Stimulated activated CD4-positive, alpha-beta T cell treated with anti-CD3 and anti-CD28 coated beads, TNF-alpha, amount 100 ng/mL, for 1 hour (primary cell): ENCODE data around the gene CASP6.

ENCODE experiments used
- DNase-seq, 3 donors: peaks; one replicate each; pipeline ENCODE4 v3.0.0-alpha.2; 2020; ENCODE audit warnings: low read depth in 3 of 3, low spot score in 1 of 3

Gene CASP6

DNA sequence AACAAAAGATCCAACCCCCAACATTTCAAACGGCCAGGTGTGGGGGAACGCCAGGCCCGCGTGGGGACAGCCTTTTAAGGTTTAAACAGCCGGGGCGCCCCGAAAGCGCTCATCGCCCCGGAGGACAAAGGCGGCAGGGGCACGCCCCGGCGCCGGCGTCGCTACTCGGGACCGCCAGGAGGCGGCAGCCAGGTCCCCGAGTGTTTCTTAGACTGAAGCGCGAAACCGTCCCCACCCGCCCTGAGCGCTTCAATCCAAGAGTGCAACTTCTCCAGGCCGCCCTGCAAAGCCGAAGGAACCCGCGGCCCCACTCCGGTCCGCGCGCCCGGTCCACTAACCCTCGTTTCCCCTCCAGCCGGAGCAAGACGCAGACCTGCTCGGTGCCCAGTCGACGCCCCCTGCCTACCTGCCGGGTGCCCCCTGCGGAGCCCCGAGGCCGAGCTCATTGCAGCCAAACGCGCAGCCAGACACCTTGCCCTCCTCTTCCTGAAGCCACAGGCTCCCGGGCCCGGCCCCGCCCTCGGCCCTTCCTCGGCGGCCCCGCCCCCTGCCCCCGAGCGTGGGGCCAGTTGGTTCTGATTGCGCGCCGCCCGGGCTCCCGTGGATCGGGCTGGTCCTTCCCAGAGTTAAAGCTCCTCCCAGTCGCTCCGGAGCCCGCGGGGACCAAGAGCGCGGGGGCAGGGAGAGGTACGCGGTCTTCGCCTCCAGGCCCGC, at the start of gene CASP6:
TSS of gene CASP6 (minus strand) at position 496 of the 714 bp plus-strand sequence. CDS start at position 446, 50 bp downstream.
- DNase-seq, result peak; percentile 31 to 52 (median 46)

DNA sequence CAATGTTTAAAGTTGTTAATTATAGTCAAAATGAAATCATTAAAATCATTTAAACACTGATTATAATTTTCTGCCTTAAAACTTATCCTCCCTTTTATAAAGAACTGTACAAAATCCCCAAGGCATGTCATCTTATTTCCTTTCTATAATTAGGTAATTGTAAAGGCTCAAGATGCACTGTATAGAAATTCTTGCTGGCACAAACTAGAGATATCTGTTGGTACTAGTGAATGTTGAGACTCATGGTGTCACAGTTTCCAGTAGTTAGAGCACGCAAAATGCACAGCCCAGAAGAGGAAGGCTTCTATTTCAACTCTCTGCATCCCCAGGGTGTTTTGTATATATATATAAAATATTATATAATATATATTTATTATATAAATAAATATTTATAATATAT, 49.3 kb upstream of the CASP6 start:
- DNase-seq, result no peak

DNA sequence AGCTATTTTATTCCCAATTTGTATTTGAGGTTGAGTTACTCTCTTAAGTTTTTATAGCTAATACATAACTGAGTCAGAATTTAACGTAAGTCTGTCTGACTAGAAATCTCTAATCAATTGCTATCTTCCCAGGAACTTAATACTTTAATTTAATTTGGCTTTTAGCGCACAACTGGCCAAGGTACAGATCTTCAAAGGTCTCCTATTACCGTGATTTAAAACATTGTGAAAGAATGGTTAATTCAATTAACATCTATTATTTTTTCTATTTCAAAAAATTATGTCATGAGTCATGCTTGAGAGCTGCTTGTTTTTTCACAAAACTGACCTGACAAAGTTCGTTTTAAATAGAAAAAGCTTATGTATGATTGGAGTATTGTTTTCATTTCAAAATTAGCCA, 48.6 kb upstream of the CASP6 start:
- no peak for DNase-seq

DNA sequence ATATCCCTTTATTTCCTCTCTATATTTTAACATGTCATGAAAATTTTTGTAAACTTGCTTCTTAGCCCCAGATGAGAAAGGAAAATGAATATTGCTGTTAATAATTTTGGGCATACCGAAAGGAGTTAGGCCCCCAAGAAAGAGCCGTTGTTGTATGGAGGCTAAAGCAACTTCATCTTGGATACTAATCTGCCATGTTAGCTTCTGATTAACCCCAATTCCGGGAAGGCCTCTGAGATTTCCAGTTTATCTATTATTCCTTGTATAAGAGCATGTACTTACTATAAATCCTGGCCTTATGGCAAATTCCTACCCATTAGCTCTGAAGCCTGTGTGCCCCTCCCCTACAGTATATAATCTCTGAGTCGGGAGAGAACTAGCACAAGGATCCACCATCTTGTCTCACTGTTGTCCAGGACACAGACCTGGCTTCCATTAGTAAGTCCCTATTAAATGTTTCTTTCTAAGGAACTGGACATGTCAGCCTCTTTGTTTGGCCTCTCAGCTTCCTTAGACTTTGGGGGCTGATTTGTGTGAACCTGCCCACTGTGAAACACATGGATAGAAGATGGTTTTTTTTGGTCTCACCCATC, 47.5 kb upstream of the CASP6 start:
- DNase-seq, result no peak

DNA sequence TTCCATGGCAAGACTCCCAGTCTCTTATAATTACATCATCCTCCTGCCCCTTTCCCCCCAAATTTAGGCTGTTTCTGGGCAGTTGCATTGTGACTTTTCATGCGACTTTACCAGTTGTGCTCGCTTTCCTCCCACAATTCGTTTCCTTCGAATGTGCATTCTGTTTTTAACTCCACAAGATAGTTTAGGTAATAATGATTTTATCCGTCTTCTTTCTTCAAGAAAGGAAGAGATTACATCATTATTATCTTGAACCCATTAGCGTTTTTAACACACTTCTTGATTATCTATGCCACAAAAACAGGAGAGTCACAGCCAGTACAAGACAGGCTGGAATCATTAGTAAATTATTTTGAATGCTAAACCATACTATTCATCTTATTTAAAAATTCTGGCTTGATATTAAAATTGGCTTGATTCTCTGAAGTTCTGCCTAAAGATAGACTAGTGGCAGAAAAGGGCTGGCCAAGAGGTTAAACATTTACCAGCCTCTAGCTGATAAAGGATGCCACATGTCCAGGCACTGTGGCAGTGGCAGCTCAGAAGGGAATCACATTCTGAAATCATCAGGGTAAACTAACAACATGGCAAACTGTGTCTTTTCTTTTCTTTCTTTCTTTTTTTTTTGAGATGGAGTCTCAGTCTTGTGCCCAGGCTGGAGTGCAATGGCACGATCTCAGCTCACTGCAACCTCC, 46.3 kb upstream of the CASP6 start:
- no peak for DNase-seq

DNA sequence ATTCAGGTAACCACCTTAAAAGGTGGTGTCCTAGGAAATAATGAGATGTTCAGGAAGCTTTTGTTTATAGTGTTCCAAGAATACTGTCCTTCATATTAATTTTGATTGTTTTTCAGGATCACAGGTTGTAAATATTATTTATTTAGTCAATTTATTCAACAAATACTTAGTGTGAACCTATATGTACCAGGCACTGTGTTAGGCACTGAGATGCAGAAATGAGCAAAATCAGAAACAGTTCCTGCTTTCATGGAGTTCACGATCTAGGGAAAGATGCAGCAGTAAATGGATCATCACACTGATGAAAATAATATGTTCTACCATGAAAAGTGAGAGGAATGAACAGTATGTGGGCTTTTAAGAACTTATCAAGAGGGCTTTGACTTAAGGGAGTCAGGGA, 44.9 kb upstream of the CASP6 start:
- DNase-seq, result no peak

DNA sequence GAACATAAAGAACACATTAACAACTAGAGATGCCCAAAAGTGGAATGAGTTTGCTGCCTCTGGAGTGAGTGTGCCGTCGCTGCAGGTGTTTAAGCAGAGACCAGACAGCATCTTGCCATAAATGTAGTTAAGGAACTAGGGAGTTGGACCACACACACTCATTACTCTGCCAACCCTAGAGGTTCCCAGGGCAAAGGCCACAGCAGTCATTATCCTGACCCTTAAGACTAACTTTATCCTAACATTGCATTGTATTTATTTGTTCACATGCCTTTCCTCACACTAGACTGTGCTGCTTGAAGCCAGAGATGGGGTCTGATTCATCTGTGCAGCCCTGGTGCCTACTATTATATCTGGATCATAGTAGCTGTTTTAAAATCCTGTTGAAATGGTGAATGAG, 43.5 kb upstream of the CASP6 start:
- DNase-seq, result no peak

DNA sequence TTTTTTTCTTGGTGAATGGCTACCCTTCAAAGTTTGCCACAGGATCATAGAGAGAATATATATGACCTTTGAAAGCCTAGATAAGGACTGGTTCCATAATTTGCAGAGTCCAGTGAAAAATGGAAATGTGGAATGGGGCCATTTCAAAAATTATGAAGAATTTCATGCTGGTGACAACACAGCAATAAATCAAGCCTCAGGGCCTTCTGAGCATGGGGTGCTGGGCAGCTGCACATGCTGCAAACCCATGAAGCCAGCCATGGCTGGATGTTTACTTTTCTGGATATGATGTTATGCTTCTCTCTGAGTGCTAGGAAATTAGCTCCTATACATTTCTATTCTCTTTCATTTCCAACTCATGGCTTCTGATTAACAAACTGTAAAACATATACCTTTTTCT, 42.6 kb upstream of the CASP6 start:
- DNase-seq, result no peak

DNA sequence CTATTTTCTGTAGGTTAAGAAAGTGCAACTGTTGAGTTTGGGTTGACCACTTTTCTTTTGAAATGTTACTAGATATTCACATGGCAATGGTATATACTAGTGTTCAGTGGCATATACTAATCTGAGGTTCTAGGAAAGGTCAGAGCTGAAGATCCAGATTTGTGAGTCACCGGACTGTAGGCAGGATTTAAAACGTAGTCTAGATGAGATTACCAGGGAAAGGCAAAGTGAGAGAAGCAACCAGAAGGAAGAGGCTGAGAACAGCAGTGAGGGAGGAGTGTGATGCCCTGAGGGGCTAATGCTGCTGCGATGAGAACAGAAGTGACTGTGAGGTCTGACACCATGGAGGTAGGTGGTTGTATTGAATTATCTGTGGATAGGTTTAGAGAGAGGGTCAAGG, 36.3 kb upstream of the CASP6 start:
- no peak for DNase-seq

DNA sequence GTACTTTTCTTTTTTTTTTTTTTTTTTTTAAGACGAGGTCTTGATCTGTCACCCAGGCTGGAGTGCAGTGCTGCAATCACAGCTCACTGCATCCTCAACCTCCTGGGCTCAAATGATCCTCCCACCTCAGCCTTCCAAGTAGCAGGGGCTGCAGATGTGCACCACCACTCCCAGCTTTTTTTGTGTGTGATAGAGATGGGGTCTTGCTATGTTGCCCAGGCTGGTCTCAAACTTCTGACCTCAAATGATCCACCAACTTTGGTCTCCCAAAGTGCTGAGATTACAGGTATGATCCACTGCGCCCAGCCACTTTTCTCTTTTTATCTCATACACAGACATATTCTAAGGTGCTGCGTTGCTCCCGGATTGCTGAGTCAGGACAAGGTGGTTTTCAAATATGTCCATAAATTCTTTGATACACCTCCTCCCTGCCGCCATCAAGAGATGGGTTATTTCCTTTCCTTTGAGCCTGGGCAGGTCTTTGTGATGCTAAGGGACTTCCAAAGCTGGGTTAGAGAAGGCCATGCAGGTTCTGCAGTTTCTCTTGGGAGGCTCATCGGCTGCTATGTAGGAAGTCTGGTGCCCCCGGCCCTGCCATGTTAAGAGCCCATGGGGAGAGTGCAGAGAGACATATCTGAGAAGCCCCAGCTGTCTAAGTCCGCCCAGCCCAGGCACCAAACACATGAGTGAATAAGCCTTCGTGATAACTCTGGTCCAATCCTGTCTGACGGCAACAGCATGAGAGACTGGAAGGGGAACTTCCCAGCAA, 35.0 kb upstream of the CASP6 start:
- no peak for DNase-seq

DNA sequence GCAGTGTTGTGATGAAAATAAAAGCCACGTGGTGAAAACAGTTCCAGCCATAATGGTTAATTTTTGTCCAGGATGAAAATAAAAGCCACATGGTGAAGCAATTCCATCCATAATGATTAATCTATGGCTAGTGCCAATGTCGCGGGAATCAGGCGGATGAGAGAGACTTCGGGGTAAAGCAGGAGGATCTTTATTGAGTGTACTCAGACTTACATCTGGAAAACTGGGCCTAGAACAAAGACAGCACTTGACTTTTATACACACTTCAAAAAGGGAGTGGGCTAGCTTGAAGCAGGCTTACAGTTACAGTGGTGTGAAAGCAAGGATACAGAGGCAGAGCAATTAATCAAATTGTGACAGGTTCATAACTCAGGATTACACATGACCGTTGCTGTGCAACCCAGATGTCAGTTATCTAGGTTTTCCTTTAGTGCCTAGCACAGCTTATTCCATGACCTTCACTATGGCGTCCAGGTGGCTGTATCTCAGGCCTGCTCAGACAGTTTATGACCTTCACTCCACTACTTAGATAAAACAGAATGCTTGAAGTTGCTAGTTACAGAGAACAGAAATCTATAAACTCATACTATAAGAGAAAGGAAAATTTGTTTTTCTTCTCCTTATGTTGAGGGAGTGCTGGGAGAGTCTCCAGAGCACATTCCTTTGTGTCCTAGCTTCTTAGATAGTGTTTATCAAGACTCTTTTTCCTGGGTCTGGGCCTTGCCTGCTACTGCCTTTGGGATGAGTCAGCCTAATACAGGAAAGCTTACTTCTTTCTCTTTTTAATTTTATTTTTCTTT, 32.5 kb upstream of the CASP6 start:
- no peak for DNase-seq

DNA sequence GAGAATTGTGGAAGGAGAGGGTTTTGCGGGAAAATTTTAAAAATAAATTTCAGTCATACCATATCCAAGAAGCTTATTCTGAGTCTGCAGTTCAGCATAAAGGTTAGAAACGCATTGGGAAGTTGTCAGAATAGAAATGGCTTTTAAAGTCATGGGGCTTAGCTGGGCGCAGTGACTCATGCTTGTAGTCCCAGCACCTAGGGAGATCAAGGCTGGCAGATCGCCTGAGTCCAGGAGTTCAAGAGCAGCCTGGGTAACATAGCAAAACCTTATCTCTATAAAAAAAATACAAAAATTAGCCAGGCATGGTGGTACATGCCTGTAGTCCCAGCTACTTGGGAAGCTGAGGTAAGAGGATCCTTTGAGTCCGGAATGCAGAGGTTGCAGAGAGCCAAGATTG, 30.5 kb upstream of the CASP6 start:
- no peak for DNase-seq

DNA sequence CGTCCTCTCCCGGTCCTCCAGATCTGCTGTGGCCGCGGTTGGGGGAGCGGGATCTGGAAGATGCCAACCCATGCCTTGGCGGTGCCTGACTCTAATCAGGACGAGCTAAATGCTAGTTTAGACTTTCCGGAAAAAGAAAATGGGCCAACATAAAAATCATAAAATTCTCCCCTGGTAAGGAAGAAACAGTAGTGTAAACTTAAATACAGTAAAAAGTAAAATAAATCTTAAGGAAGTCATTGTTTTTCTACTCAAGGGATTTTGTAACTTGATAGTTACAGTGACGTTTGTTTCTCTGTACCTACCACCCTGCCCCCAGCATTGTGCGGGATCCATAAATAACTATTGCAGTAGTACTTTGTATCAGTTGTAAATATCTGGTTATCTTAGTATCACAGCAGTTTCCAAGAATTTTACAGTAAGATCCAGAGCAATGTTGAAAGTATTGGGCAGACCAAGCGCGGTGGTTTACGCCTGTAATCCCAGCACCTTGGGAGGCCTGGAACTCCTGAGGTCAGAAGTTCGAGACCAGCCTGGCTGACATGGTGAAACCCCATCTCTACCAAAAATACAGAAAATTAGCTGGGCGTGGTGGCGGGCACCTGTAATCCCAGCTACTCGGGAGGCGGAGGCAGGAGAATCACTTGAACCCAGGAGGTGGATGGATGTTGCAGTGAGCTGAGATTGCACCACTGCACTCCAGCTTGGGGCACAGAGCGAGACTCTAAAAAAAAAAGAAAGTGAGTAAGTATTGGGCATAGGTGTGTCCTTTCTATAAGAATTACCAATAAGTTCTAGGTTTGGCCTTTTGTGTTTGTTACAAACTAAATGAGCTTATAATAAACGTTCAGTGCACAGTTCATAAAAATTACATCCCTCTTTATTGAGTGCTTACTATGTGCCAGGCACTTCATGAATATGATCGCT, 27.6 kb upstream of the CASP6 start:
- DNase-seq, result no peak

DNA sequence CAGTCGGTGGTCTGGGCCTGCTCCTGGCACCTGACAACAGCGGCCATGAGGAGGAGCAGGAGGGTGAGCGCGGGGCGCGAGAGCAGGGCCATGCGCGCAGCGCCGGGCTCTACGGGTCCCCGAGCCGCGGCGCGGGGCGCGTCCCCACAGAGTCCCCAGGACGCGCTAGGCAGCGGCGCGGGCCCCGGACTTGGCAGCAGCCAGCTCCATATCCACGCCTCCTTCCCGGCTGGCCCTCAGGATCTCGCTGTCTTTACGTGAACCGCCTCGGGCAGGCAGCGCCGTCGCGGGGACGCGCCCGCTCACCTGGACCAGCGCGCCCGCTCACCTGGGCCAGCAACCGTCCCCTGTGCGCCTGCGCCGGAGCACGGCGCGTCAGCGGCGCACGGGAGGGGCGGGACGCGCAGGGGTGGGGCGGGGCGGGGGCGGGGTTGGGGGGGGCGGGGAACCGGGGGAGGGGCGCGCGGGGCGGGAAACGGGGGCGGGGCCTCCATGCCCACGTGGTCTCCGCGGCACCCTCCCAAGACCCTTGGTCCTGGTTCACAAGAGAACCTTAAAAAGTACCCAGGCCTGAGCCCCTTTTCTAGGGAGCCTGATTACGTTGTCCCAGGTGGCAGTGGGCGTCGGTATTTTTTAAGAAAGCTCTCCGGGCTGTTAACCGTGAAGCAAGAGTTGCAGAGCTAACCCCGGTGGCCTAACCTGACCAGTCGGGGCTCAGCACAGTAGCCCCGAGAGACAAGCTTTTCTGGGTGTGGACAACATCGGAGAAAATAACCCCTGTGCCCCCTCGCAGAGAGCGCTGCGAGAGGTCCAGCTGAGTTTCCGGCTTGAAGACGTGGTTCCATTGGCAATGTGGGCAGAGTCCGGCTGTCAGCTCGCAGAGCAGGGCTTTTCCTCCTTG, 26.7 kb upstream of the CASP6 start, which contains the start of gene PLA2G12A:
TSS of gene PLA2G12A (minus strand) at position 353 of the 901 bp plus-strand sequence. CDS start at position 92, 261 bp downstream.
- peak; percentile 54 to 68 (median 65) for DNase-seq

DNA sequence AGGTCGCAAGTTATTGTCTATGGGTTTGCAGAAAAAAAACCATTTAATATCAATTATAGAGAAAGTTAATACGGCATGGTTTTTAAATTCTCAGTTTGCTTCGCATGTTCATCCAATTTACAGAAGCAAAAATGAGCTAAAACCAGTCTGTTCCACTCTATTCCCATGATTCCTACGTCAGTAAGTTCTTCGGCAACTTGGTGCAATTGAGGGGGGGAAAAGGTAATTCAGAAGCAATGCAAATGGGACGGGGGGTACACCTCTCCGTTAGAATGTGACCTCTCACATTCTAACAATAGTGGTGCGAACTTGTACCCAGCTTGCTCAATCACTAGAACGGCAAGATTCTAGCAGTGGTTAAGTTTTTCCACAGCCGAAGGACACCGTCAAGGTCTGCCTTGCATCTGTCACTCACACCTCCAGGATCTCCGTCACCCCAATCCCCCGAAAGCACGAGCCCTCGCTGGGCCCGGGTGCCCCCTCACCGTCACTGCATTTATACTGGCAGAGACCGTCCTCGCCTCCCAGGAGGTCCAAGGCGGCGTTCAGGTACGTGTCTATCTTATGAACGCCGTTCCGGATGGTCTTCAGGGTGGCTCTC, 26.0 kb upstream of the CASP6 start:
- DNase-seq, result no peak

DNA sequence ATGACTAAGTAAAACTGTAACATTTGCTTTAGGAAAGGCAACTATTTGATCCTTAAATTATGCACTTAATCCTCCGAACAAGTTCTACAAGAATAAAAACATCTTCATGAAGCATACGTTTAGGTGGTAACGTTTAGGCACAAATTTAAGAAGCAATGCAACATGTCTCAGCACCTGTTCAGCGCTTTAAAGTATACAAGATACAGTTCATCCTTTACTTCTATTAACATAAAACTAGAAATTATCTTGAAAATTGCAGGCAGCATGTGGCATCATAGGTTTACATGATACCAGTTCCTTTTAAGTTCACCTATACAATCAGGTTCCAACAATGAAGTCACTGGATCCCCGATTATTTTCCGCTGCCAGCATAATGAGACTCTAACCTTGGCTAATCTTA, 25.1 kb upstream of the CASP6 start:
- DNase-seq, result no peak

DNA sequence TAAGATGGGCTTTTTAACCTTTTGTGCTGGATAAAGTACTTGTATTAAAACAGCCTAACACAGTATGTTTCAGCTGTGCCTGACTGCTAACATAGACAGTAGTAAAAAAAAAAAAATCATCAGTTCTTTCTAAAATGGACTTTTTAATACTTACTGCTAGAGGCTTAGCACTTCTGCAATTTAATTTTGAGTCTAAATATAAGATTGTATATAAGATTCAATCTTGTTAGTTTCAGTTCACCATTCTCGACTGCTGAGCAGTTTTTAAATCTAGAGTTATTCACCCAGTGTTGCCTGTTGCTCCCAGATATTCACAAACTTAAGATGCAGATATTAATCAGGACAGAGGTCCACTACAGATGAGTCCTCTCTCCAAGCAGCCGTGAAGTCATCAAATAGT, 19.9 kb upstream of the CASP6 start:
- no peak for DNase-seq

DNA sequence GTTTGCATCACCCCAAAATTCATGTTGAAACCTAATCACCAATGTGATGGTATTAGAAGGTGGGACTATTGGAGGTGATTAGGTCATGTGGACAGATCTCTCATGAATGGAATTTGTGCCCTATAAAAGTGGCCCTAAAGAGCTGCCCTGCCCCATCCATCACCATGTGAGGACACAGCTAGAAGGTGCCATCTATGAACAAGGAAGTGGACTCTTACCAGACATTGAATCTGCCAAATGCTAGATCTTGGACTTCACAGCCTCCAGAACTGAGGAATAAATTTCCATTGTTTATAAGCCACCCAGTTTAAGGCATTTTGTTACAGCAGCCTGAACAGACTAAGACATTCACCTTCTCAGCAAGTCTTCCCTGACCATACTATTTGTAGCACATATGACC, 19.1 kb upstream of the CASP6 start:
- no peak for DNase-seq
